HEK293T (cell line): ENCODE results near the gene GRK4.

Experiments
- FOXM1 ChIP-seq: fragments of 450-650 bp; IDR thresholded peaks from 2 replicates; pipeline ENCODE4 v1.6.1; 2017; ENCODE audit warnings: mild to moderate bottlenecking, borderline replicate concordance
- HDGF ChIP-seq: fragments of 450-650 bp; IDR thresholded peaks from 2 replicates; pipeline ENCODE4 v1.6.1; 2017; ENCODE audit warnings: antibody characterized with exemption, borderline replicate concordance
- SP1 ChIP-seq: fragments of 450-650 bp; IDR thresholded peaks from 2 replicates; pipeline ENCODE4 v1.6.1; 2017
- TF ChIP-seq, protein P1 (sequence below): fragments of 450-650 bp; IDR thresholded peaks from 2 replicates; pipeline ENCODE4 v1.6.1; 2016

DNA sequence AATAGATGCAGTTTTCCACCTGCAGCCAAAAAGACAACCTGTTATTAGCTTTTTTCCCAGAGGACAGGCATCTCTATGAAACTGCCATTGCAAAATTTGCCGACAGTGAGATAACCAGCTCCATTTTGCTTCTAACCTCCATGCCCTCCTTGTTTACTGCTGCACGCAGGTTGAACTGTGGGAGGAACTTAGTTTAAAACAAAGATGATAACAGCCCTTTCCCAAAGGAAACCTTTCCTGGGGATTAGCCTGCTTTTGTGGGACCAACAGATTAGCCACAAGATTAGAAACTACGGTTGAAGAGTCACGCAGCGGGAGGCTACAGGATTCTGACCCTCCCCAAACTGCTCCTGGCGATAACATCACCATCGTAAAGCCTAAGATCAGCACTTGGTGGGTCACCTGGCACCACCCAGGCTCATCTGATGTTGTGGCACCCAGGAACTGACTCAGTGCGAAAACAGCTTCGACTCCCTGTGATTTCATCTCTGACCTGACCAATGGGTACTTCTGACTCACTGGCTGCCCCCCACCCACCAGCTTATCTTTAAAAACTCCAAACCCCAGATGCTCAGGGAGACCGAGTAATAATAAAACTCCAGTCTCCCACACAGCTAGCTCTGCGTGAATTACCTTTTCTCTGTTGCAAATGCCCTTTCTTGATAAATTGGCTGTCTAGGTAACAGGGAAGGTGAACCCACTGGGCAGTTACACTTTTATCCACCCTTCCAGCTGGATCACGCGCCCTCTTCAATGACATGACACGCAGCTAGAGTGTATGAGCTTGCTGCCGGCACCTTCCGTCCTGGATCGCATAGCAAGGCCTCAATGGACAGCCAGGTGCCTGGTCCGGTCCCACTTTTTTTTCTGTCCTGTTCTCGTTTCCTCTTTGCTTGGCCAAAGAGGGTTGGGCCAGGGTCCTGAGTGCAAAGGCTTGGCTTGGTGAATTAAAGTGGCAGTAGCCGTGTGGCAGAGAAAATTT is 27.3 kb upstream of the GRK4 start:
- TF ChIP-seq HDGF (no peak), SP1 (no peak), FOXM1 (no peak)
- TF ChIP-seq, protein P1, sequence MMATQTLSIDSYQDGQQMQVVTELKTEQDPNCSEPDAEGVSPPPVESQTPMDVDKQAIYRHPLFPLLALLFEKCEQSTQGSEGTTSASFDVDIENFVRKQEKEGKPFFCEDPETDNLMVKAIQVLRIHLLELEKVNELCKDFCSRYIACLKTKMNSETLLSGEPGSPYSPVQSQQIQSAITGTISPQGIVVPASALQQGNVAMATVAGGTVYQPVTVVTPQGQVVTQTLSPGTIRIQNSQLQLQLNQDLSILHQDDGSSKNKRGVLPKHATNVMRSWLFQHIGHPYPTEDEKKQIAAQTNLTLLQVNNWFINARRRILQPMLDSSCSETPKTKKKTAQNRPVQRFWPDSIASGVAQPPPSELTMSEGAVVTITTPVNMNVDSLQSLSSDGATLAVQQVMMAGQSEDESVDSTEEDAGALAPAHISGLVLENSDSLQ, result no peak
